Stimulated activated CD4-positive, alpha-beta T cell treated with anti-CD3 and anti-CD28 coated beads, Interleukin-1b, Interleukin-23, amount 100 ng/mL, for 24 hours (primary cell): Measurements from ENCODE around the gene PIN1.

ENCODE experiments used
- DNase-seq, 4 experiments: peaks; one replicate each; pipeline ENCODE4 v3.0.0-alpha.2; 2020; ENCODE audit warnings: low read depth in 4 of 4, low spot score in 1 of 4

PIN1 gene

DNA sequence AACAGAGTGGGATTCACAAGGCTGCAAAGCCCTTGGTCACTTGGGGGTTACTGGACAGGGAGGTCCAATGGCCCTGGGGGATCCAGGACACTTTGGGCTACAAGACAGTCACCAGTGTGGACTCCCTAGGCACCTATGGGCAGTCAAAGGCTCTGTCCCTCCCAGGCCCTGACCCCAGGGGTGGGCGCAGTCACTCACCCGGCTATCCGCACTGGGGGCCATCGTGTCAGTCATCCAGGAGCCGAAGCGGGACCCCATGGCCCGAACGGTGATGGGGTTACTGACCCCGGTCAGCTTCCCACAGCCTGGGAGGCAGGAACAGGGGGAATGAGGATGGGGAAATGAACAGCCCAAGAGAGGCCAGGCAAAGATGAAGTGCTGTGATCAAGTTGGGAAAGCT lies 21.5 kb downstream of the PIN1 start:
- no peak for DNase-seq

GRCh38 chr19:9857076-9857721 lies 22.1 kb downstream of the PIN1 start:
- DNase-seq = no peak

DNA sequence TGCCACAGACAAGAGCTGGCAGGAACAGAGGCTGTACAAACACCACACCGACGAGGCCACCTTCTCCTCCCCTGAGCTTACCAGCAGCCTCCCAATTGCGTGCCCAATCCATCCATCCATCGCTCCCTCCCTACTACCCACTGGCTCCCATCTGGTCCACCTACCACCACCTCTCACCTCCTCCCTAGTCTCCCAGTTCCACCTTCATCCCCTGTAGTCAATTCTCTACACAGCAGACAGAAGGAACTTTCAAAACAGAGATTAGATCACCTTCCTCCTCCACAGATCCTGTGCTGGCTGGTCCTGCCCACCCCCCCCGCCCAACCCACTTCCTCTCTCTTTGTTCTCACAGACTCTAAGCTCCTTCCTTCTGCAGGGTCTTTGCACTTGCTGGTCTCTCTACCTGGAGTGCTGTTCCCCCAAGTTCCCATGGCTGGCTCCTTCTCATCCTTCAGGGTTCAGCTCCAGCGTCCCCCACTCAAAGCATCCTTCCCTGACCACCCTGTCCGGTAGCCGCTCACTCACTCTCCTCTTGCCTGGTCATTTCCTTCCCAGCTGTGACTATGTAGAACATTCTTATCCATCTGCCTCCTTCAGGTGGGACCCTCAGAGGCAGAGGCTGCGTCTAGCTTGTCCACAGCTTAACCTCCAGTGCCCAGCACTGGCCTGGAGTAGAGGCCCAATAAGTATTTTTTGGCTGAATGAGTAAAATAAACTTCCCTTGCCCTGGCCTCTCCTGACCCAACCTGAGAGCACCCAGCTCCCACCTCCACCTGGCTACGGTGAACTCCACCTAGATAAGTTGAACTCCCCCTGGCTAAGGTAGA lies 23.0 kb downstream of the PIN1 start:
- DNase-seq = no peak

- DNase-seq = no peak
Measured at GRCh38 chr19:9858766-9859165, 23.6 kb downstream of the PIN1 start.

DNA sequence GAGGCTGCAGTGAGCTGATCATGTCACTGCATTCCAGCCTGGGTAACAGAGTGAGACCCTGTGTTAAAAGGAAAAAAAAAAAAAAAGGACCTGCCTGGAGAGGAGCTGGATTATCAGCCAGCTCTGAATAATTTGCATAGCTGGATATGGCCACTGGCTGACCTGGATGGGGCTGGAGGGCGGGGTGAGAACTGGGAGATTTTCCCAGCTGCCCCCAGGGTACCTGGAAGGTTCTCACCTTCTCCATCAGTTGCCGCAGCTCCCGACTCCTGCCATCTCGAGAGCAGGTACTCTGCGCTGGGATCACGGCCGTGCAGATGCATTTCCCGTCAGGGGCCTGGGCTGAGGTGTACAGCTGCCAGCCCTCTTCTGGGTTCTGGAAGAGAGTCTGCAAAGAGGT lies 25.3 kb downstream of the PIN1 start:
- DNase-seq = no peak

DNA sequence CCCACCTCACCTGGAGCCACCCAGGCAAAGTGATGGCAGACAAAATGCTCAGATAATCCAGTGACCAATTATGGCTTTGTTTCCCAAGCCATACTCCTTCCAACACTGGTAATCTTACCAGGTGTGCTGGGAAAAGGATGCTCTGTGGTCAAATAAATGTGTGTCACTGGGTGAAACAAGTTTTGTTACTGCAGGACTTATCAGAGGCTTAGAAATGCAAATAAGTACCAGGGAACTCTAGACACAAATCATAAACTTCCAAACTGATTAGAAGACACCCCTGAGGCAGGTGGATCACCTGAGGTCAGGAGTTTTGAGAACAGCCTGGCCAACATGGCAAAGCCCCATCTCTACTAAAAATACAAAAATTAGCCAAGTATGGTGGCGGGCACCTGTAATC lies 26.4 kb downstream of the PIN1 start:
- no peak for DNase-seq

DNA sequence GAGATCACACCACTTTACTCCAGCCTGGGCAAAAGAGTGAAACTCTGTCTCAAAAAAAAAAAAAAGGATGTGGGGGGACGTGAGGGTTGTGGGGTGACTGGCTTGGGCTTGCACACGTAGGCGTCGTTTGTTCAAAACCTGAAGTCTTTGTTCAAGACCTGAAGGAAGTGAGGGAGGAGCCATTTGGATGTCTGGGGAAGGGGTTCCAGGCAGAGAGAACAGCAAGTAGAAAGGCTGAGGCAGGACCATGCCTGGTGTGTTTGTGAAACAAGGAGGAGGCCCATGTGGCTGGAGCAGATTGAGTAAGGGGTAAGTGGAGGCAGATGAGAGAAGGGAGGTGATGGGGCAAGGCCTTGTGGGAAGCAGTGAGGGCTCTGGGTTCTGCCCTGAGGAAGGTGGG lies 27.8 kb downstream of the PIN1 start:
- DNase-seq = no peak

GRCh38 chr19:9863759-9864158 lies 28.6 kb downstream of the PIN1 start:
- no peak for DNase-seq

DNA sequence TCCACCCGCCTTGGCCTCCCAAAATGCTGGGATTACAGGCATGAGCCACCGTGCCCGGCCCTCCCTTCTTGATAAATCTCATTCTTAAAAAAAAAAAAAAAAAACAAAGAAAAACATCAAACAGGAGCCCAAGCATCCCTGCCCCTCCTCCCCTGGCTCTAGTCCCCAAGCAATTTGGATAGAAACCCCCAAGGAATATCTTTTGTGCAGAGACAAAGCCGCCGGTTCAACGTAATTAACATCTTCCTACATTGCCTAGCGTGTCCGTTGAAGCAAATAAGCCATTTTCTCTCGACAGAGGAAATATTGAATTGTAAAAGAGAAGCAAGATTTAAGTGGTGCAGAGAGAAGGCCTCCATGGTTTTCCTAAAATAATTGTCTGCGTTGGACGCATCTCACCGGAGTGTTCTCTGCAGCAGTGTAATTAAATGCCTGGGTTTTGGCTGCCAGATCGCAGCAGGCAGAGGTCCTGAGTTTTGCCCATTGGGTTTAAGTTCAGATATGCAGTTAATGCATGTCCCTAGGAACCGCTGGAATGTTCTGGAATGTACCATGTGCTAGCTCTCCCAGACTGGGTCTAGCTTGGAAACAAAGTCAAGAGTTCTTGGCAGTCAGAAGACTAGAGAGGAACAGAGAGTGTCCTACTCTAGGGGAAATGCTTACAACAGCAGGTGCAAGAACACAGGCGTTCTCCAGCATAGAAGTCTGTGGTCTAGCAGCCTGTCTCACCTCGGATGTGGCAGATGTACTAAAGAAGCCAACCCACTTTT lies 30.8 kb downstream of the PIN1 start:
- DNase-seq = no peak

GRCh38 chr19:9868983-9869617 lies 34.0 kb downstream of the PIN1 start:
- DNase-seq = no peak

DNA sequence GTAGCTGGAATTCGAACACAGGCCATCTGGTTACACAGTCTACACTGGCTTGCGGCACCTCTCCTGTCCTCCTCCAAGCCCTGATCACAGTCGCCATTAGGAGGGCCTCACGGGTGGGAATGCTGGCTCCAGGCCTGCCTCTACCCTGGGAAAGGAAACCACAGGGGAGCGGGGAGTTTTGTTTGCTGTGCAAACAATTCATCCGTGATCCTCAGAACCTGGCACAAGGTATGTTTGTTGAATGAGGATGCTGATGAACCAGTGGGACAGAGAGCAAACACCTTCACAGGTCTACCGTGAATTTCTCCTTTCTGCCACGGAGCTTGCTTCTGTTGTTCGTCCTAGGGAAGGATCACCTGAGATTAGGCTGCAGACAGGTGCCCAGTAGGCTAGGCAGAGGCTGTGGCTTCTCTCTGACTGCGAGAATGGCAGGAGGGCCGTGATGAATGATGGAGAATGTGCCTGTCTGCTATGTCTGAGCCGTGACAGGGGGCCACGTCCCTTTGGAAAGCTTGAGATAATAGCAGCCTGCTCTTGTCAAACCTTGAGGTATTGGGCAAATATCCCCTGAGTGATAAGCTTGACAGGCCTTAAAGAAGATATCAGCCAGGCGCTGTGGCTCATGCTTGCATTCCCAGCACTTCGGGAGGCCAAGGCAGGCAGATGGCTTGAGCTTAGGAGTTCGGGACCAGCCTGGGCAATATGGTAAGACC lies 36.7 kb downstream of the PIN1 start:
- DNase-seq = no peak

- no peak for DNase-seq
Measured at GRCh38 chr19:9872618-9873242, 37.6 kb downstream of the PIN1 start.

DNA sequence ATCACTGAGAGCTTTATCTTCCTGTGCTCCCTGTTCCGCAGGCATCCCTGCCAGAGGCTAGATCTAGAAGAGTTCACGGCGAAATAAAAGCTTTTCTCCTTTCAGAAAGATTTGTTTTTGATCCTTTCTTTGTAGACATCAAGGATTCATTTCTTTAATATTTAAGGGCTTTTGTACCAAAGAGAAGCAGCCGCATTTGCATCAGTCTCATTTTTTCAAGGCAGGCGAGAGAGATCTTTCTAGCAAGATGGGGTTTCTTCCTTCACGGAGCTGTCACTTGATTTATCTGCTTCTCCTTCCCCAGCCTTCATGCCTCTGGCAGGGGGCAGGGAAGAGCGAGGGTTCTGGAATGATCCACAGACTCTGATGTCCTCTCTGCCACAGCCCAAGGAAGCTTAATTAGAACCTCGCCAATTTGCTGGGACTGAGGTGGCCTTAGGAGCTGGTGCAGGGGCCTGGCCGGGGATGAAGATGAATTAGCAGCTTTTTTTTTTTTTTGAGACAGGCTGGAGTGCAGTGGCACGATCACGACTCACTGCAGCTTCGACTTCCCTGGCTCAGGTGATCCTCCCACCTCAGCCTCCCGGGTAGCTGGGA lies 40.0 kb downstream of the PIN1 start:
- DNase-seq = no peak

DNA sequence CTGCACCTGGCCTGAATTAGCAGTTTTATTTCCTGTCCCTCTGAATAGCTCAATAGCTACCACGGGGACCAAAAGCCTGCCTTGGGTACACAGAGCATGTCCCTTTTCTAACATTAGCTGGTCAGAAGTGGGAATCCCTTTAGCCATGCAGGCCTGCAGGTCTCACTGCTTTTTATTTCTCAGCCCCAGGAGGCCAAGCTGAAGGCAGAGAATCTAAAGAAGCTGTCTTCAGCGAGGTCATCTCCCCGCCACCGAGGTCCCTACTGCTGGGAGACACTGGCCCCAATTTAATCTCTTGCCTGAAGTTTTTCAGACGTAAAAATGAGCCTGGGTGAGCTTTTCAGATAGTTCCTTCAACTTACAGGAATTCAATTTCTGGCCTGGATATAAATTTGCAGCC lies 40.7 kb downstream of the PIN1 start:
- DNase-seq = no peak

DNA sequence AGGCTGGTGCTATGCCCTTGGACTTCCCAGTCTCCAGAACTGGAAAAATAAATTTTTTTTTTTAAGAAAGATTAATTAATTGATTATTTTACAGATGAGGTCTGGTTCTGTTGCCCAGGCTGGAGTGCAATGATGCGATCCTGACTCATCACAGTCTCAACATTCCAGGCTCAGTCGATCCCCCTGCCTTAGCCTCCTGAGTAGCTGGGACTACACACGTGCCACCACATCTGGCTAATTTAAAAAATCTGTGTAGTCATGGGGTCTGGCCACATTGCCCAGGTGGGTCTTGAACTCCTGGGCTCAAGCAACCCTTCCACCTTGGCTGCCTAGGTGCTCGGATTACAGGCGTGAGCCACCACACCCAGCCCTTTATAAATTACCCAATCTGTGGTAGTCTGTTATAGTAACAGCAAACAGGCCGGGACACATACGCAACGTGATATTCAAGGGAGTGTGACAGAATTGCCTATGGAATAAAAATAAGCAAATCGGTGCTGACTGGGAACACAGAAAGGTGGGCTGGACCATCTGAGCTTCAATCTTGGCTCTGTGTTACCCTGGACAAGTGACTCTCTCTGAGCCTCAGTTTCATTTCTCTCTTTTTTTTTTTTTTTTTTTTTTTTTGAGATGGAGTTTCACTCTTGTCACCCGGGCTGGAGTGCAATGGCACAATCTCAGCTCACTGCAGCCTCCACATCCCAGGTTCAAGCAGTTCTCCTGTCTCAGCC lies 42.8 kb downstream of the PIN1 start:
- no peak for DNase-seq

DNA sequence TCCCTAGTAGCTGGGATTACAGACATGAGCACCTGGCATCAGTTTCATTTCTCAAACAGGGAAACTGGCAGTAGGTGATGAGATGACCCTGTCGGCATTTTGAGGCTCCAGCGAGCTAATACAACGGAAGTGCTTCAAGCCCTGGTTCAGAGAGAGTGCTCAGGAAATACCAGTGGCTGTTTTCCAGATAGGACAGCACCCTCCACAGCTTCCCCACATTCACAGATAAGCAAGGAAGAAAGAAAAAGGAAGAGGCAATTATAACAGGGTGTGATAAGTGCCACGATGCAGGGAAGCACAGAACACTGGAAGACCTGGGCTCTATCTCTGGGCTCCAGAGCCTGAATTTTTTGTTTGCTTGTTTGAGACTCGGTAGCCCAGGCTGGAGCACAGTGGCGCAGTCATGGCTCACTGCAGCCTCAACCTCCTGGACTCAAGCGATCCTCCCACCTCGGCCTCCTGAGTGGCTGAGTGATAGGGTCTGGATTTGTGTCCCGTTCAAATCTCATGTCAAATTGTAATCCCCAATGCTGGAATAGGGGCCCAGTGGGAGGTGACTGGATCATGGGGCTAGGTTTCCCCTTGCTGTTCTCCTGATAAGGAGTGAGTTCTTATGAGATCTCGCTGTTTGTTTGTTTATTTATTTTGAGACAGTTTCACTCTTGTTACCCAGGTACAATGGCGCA lies 43.5 kb downstream of the PIN1 start:
- DNase-seq = no peak

DNA sequence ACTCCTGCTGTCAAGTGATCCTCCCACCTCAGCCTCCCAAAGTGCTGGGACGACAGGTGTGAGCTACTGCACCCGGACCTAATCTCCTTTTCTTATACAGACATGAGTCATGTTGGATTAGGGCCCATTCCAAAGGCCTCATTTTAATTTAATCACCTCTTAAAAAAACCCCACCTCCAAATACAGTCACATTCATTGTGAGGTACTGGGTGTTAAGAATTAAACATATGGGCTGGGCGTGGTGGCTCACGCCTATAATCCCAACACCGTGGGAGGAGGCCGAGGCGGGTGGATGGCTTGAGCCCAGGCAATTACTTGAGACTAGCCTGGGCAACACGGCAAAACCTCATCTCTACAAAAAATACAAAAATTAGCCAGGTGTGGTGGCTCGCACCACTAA lies 46.6 kb downstream of the PIN1 start:
- no peak for DNase-seq

DNA sequence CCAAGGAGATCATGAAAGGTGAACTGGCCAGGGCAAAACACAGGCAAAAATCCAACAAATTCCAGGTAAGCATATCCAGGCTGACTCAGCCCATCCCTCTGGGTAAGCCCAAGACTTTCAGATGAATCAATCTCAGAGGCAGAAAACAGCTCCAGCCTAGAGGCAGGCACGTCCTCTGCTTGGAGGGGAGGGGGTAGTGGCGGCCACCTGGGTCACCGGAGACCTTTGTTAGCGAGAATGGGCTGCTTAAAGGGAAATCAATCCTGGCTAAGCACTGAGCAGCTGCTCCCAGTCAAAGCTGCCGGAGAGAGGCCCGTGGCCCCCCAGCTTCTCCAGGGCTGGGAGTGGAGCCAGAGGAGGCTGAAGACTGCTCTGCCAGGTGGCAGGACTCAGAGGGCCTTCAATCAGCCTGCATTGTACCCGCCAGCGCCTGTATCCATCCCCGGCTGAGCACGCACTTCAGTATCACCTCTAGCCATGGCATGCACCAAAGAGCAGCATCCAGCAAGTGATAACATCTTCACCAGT lies 48.2 kb downstream of the PIN1 start:
- no peak for DNase-seq

DNA sequence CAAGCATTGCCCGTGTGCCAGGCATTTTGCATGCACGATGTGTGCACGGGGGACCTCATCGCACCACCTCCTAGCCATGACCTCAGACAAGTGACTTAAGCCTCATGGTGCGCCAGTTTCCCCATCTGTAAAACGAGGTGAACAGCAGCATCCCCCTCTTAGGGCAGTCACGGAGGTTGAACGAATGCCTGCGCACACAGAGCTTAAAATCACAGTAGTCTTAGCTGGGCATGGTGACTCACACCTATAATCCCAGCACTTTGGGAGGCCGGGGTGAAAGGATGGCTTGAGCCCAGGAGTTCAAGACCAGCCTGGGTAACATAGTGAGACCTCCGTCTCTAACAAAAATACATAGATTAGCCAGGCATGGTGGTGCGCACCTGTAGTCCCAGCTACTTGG lies 48.6 kb downstream of the PIN1 start:
- DNase-seq = no peak
